Heart left ventricle (tissue), 16 donors: Measurements from ENCODE around the gene SPNS3. TPM values are rescaled to one million over a fixed set of nuclear protein-coding genes. Genes with fewer than 3 reads are reported as not detected.

Source experiments
- ATAC-seq, 4 donors: fragments of 200-7000 bp; cut with Tn5 transposase; one replicate each; pipeline ENCODE4 v1.9.1; 2020 to 2022; ENCODE audit warnings: moderate library complexity in 4 of 4, mild to moderate bottlenecking in 3 of 4, moderate number of reproducible peaks in 1 of 4
- DNase-seq, 5 donors: peaks; one replicate each; pipeline ENCODE4 v3.0.0-alpha.2; 2020
- H3K27ac ChIP-seq, 12 donors: fragments of 200-600 bp; sonication (generic) in 4 of 12; one replicate each; pipeline versions ENCODE4 v1.5.0 to v1.8.0; 2016 to 2022; ENCODE audit warnings: mild to moderate bottlenecking in 2 of 12
- H3K27me3 ChIP-seq, 9 donors: fragments of 200-600 bp; sonication (generic) in 2 of 9; one replicate each; pipeline versions ENCODE4 v1.5.1 to v1.8.0; 2016 to 2022; ENCODE audit warnings: mild to moderate bottlenecking in 3 of 9
- H3K36me3 ChIP-seq, 9 donors: fragments of 200-600 bp; sonication (generic) in 2 of 9; one replicate each; pipeline versions ENCODE4 v1.5.0 to v1.8.0; 2018 to 2022; ENCODE audit warnings: mild to moderate bottlenecking in 2 of 9
- H3K4me1 ChIP-seq, 12 donors: fragments of 200-600 bp; sonication (generic) in 4 of 12; one replicate each; pipeline versions ENCODE4 v1.5.0 to v1.8.0; 2016 to 2022; ENCODE audit warnings: mild to moderate bottlenecking in 3 of 12
- H3K4me3 ChIP-seq, 12 donors: fragments of 200-600 bp; sonication (generic) in 4 of 12; one replicate each; pipeline versions ENCODE4 v1.5.0 to v1.8.0; 2017 to 2022; ENCODE audit warnings: mild to moderate bottlenecking in 9 of 12, moderate library complexity in 4 of 12
- H3K9me3 ChIP-seq, 12 donors: fragments of 200-600 bp; sonication (generic) in 4 of 12; one replicate each; pipeline versions ENCODE4 v1.5.0 to v1.8.0; 2016 to 2022; ENCODE audit warnings: mild to moderate bottlenecking in 1 of 12
- POLR2A ChIP-seq, 2 donors: fragments of 450-650 bp; IDR thresholded peaks; one replicate each; pipeline ENCODE4 v1.6.1; 2017; ENCODE audit warnings: antibody characterized with exemption in 2 of 2, mild to moderate bottlenecking in 2 of 2, moderate library complexity in 2 of 2
- WGBS, 4 donors: extraction: QIAGEN DNeasy Blood & Tissue Kit in 2 of 4; methylation state at CpG; one replicate each; pipeline versions ENCODE4 v1.1.5 to v1.1.7; 2013 to 2018; 5-methylcytosine and 5-hydroxymethylcytosine counted together
- intact Hi-C, 10 donors: fragments of 100-400 bp; cut with DNase I; formaldehyde crosslinking; loops; one replicate each; pipeline versions ENCODE4 v1.11.1 to v1.14.2; 2022
- long read RNA-seq, 3 donors: library from polyadenylated mRNA; unstranded; transcript quantifications; one replicate each; pipeline ENCODE4 v2.0.0, GENCODE V29; 2020 to 2021
- polyA plus RNA-seq, 2 donors: library from polyadenylated mRNA; stranded (reverse); fragments of 200-250 nt; gene quantifications; one replicate each; pipeline ENCODE4 v1.2.3, GENCODE V29; 2013
- total RNA-seq, 9 donors: library from RNA; depleted of rRNA in 2 of 9; stranded (reverse); fragments of >200 nt in 2 of 9; fragmentation: NEBNext Ultra II Directional in 3 of 9; extraction: Animal tissue kit (Norgen Biotek cat#: 25700) in 3 of 9; gene quantifications; one replicate each; pipeline versions ENCODE4 v1.1.0 to v1.2.4, GENCODE V29; 2016 to 2023
- TF ChIP-seq, protein P1 (sequence below), 12 donors: fragments of 200-600 bp; sonication (generic) in 4 of 12; IDR thresholded peaks; one replicate each; pipeline versions ENCODE4 v1.5.0 to v1.8.0; 2018 to 2022; ENCODE audit warnings: antibody characterized with exemption in 12 of 12, mild to moderate bottlenecking in 5 of 12
- donor health status: ischemic (EF 13 %, LVEDD 7.1; RV severe dilation, severe dysfunction).
- donor health status: healthy with polysubstance abuse.
- donor health status: DM: no; HTN: yes; CAD: no.
- donor health status: DM: no; HTN: no; CAD: no.
- donor health status: ischemic (EF 25% LVEDD 6.9; RV normal size, moderate dysfunction).
- donor health status: ischemic (EF 25% LVEDD 5.7; RV mildly dilated, moderate dysfunction).
- donor health status: healthy.
- donor health status: DM: yes; HTN: yes; CAD: no.
- donor health status: ischemic (EF 35%, LVEDD 5.7; RV mildly dilated, moderate dysfunction).
- donor health status: nonischemic (EF 11% LVEDD 7.7; RV severe dilation, severe dysfunction).
- donor health status: DM: yes; HTN: yes; CAD: no.
- donor health status: PGD.
- donor health status: ischemic (EF 29% LVEDD 5.4; RV normal size, mild dysfunction).
- donor health status: nonischemic (EF 23%, LVEDD 6.1; RV moderate dilation, normal function).

The SPNS3 gene
- total RNA-seq (1 to 10 TPM in 5 of 9 donors, under 1 TPM in 1, not detected in 3; 0.23 to 1.9 (median 1.1) TPM), polyA plus RNA-seq (under 1 TPM; 0.36 to 0.50 TPM)
- long read RNA-seq, donor 1, partial matches to known transcripts = 1 of 2 reads
- long read RNA-seq, donor 1, other reads (novel, unspliced or antisense) = 1 of 2 reads
- long read RNA-seq, donor 2 = 0 reads
- long read RNA-seq, donor 3, partial matches to known transcripts = 0 of 1 reads
- long read RNA-seq, donor 3, other reads (novel, unspliced or antisense) = 1 of 1 reads

DNA sequence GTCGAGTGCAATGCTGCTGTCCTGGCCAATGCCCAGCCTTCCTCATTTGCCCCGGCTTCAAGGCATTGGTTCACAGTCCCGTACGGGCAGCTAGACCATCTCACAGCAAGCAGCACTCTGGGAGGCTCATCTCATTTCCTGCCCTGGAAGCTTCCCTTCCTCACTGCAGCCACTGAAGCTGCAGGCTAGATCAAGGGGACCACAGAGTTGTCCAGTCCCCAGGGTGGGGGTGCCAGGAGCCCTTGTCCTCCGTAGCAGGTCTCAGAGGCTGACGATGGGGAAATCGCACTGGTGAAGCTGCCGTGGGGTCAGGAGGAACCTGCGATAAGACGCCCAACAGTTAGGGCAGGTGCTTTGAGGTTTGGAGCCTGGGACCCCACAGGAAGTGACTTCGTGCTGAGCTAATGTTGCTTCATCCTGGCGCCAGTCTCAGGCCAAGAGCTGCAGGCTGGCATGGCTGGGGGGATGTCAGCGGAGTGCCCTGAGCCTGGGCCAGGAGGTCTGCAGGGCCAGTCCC lies at the start of gene SPNS3:
Gene SPNS3, plus strand, starts transcription at position 426 of the 517 bp plus-strand sequence. Its CDS starts 28 bp downstream, at position 454.
- 52 to 72% (median 61%) methylated on average over 11 to 13 of the region's 13 CpGs for WGBS, 4 donors
- peak in 3 of 4 donors; percentile 7 to 39 (median 20) for ATAC-seq

DNA sequence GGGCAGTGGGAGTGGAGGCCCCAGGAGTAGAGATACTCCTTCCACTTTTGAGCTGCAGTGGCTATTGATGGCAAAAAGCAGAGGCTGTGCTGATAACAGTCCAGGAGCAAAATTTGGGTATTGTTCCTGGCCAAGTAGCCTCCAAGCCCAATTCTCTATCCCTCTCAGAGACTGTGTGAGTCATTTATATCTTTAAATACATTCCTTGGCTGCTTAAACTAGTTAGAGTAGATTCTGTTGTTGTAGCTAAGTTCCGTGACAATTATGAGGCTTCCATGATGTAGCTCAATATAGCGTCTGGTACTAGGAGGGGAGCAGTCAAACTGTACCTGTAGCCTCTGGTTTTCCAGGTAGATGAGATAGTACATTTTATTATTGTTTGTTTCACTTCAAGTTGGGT lies 47.3 kb upstream of the SPNS3 start:
- intact Hi-C loops = no loop called here
- TF ChIP-seq, protein P1, sequence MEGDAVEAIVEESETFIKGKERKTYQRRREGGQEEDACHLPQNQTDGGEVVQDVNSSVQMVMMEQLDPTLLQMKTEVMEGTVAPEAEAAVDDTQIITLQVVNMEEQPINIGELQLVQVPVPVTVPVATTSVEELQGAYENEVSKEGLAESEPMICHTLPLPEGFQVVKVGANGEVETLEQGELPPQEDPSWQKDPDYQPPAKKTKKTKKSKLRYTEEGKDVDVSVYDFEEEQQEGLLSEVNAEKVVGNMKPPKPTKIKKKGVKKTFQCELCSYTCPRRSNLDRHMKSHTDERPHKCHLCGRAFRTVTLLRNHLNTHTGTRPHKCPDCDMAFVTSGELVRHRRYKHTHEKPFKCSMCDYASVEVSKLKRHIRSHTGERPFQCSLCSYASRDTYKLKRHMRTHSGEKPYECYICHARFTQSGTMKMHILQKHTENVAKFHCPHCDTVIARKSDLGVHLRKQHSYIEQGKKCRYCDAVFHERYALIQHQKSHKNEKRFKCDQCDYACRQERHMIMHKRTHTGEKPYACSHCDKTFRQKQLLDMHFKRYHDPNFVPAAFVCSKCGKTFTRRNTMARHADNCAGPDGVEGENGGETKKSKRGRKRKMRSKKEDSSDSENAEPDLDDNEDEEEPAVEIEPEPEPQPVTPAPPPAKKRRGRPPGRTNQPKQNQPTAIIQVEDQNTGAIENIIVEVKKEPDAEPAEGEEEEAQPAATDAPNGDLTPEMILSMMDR (IDR thresholded peaks at IDR 0.05) = no peak
- TF ChIP-seq POLR2A (IDR thresholded peaks at IDR 0.05) = no peak
- no peaks in the 10 kb centered on the region for H3K36me3 ChIP-seq

More for the DNA sequence above, at the start of gene SPNS3:
- intact Hi-C loops = loop anchor here in 1 of 10 donors (10.0 kb wide), 1 partner anchor 61 kb away; the partner anchor contains the start of gene SPNS2
- no peaks in the 10 kb centered on the region for H3K36me3 ChIP-seq
- H3K9me3 ChIP-seq = no peaks in the 10 kb centered on the region
- H3K27me3 ChIP-seq = no peaks in the 10 kb centered on the region
- H3K4me1 ChIP-seq = peaks cover 0 to 28% (median 0%) of the 10 kb centered on the region in 12 donors
- peak within 1 kb of the TSS in 1 of 12 donors; percentile 29 for H3K4me3 ChIP-seq
- DNase-seq = peak in 1 of 5 donors; percentile 54
- TF ChIP-seq, protein P1 (IDR thresholded peaks at IDR 0.05) = no peak
- TF ChIP-seq POLR2A (IDR thresholded peaks at IDR 0.05) = no peak
- no peak within 1 kb of the TSS for H3K27ac ChIP-seq

GRCh38 chr17:4387137-4387536 lies 46.6 kb upstream of the SPNS3 start:
- Histone ChIP-seq H3K4me1 (no peaks in the 10 kb centered on the region), H3K4me3 (no peak overlapping the region), H3K27ac (no peak overlapping the region), H3K9me3 (no peaks in the 10 kb centered on the region), H3K36me3 (no peaks in the 10 kb centered on the region), H3K27me3 (no peaks in the 10 kb centered on the region)
- no peak for TF ChIP-seq POLR2A (IDR thresholded peaks at IDR 0.05)
- TF ChIP-seq, protein P1 (IDR thresholded peaks at IDR 0.05) = no peak
- 92 to 94% (median 93%) methylated on average over 5 of the region's 5 CpGs for WGBS, 4 donors
- ATAC-seq (no peak), DNase-seq (no peak)
- intact Hi-C loops = no loop called here

More for the DNA sequence above, 47.3 kb upstream of the SPNS3 start:
- ATAC-seq (no peak), DNase-seq (no peak)
- WGBS, 4 donors = 54 to 79% (median 72%) methylated on average over 2 of the region's 2 CpGs
- H3K27ac ChIP-seq = no peak overlapping the region
- H3K4me3 ChIP-seq = no peak overlapping the region
- H3K4me1 ChIP-seq = no peaks in the 10 kb centered on the region
- no peaks in the 10 kb centered on the region for H3K27me3 ChIP-seq
- no peaks in the 10 kb centered on the region for H3K9me3 ChIP-seq

- no peaks in the 10 kb centered on the region for H3K36me3 ChIP-seq
- no peaks in the 10 kb centered on the region for H3K4me1 ChIP-seq
- intact Hi-C loops = no loop called here
- DNase-seq = no peak
- H3K27ac ChIP-seq = no peak overlapping the region
- no peaks in the 10 kb centered on the region for H3K27me3 ChIP-seq
- H3K4me3 ChIP-seq = no peak overlapping the region
- WGBS, 4 donors = 74 to 82% (median 79%) methylated on average over 8 of the region's 8 CpGs
- no peak for ATAC-seq
- no peak for TF ChIP-seq POLR2A (IDR thresholded peaks at IDR 0.05)
- TF ChIP-seq, protein P1 (IDR thresholded peaks at IDR 0.05) = no peak
- H3K9me3 ChIP-seq = no peaks in the 10 kb centered on the region
These were observed 44.7 kb upstream of the SPNS3 start for GRCh38 chr17:4389079-4389478.
